OCI-LY1 (cell line): Measurements from ENCODE around the gene SLK.

Experiments used
- EZH2 ChIP-seq: fragments of 200-600 bp; sonication (generic), shearing (Covaris generic); IDR thresholded peaks from 2 replicates; pipeline ENCODE4 v1.8.0; 2017; ENCODE audit warnings: borderline replicate concordance, mixed run types, mild to moderate bottlenecking, antibody characterized with exemption, low read length, moderate library complexity, mixed read lengths
- TF ChIP-seq, protein P1 (sequence below): fragments of 200-600 bp; sonication (generic), shearing (Covaris generic); IDR thresholded peaks from 2 replicates; pipeline ENCODE4 v1.5.1; 2017; ENCODE audit warnings: mild to moderate bottlenecking, antibody characterized with exemption, low read length, moderate library complexity, mixed read lengths

DNA sequence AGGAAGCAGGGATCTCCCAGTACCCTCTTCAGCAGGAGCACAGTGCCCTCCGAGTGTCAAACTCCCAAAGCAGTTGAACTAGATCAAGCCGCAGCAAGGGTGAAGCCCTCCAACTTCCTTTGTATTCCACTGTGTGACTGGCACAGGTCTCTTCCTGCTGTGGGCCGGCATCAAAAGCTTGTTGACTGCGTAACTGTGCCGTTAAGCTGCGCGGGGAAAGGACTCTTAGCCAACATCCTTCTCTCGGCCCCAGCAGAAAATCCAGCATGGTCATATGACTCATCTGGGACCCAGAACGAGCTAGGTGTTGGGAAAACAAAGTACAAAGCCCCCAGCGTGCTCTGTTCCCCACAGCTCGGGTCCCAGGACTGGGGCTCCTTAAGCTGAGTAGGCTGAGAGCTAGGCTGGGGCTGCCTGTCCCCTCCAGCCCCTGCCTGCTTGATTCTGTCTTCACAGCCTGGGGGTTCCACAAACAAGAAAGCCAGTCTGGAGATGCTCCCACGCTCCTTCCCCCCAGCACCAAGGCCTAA lies 66.5 kb downstream of the SLK start:
- TF ChIP-seq, protein P1, sequence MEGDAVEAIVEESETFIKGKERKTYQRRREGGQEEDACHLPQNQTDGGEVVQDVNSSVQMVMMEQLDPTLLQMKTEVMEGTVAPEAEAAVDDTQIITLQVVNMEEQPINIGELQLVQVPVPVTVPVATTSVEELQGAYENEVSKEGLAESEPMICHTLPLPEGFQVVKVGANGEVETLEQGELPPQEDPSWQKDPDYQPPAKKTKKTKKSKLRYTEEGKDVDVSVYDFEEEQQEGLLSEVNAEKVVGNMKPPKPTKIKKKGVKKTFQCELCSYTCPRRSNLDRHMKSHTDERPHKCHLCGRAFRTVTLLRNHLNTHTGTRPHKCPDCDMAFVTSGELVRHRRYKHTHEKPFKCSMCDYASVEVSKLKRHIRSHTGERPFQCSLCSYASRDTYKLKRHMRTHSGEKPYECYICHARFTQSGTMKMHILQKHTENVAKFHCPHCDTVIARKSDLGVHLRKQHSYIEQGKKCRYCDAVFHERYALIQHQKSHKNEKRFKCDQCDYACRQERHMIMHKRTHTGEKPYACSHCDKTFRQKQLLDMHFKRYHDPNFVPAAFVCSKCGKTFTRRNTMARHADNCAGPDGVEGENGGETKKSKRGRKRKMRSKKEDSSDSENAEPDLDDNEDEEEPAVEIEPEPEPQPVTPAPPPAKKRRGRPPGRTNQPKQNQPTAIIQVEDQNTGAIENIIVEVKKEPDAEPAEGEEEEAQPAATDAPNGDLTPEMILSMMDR, result no peak
- TF ChIP-seq EZH2, result no peak
